ENCODE data around the gene PRM2. TPM values are rescaled to one million over a fixed set of nuclear protein-coding genes. Genes with fewer than 3 reads are reported as not detected.

Gene PRM2
- polyA plus RNA-seq, 1 of the 3 experiments (the other 2 are of a cell fraction): not detected

DNA sequence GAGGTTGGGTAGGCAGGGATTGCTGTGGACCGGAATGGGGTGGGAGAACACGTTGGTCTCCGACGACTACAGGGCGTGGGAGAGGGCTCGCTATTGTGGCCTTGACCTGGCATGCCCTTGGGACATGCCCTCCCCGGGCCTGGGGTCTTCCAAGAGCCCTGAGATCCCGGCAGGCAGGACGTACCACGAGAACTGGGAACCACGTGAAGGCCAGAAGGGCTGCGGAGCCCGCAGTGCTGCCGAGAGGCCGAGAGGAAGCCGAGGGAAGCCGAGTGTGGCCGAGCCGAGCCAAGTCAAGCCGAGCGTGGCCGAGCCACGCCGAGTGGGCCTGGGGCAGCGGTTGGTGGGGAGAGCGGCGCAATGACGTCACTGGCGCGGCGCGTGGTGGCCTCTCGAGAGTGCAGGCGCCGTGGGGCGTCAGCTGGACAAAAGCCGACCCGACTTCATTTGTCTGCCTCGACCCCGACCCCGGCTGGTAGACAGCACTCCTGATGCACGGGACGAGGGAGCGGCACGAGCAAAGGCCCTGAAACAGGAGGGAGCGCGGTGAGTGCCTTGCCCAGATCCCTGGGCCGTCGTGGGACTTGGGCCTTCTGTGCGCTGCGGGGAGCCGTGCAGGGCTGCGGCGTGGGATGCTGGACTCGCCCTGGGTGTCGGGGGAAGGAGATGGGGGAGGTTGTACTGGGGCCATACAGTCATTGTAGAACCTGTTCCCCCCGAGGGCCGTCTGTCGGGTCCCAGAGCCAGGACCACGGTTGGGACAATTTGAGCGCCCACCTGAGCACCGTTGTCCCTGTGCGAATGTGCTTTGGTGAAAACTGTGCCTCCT is 26.8 kb downstream of the PRM2 start:
- DNase-seq: no peak
- H3K36me3 ChIP-seq (replicated peaks in 1 of 2; ENCODE audit: control insufficient read depth in 1 of 2, insufficient read depth in 2 of 2, low read length in 1 of 2): peaks cover 3 to 4% of the 10 kb centered on the region in 2 experiments
- no peak overlapping the region for H3K4me2 ChIP-seq
- POLR2A ChIA-PET: no interaction called here
- no peak for TF ChIP-seq EP300 (IDR thresholded peaks at IDR 0.05; ENCODE audit: borderline replicate concordance in 1 of 2, low read depth in 1 of 2, low read length in 1 of 2)
- no peak for TF ChIP-seq GABPA (IDR thresholded peaks at IDR 0.05; ENCODE audit: low read depth)
- TF ChIP-seq, protein P1, sequence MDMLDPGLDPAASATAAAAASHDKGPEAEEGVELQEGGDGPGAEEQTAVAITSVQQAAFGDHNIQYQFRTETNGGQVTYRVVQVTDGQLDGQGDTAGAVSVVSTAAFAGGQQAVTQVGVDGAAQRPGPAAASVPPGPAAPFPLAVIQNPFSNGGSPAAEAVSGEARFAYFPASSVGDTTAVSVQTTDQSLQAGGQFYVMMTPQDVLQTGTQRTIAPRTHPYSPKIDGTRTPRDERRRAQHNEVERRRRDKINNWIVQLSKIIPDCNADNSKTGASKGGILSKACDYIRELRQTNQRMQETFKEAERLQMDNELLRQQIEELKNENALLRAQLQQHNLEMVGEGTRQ (IDR thresholded peaks at IDR 0.05; ENCODE audit: borderline replicate concordance, low read depth, low read length): no peak
- TF ChIP-seq, protein P2, sequence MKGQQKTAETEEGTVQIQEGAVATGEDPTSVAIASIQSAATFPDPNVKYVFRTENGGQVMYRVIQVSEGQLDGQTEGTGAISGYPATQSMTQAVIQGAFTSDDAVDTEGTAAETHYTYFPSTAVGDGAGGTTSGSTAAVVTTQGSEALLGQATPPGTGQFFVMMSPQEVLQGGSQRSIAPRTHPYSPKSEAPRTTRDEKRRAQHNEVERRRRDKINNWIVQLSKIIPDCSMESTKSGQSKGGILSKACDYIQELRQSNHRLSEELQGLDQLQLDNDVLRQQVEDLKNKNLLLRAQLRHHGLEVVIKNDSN (IDR thresholded peaks at IDR 0.05; ENCODE audit: borderline replicate concordance, low read depth): no peak
- no peak for TF ChIP-seq CHD2 (IDR thresholded peaks at IDR 0.05; ENCODE audit: low read length, partially characterized antibody)
- no peak for TF ChIP-seq RFX5 (IDR thresholded peaks at IDR 0.05; ENCODE audit: low read length)
- no peak for TF ChIP-seq FOXJ3 (CRISPR knock-in tag; IDR thresholded peaks at IDR 0.05)
- TF ChIP-seq GATA2 (CRISPR knock-in tag; IDR thresholded peaks at IDR 0.05): no peak
- no peak for TF ChIP-seq SMC3 (IDR thresholded peaks at IDR 0.05; ENCODE audit: low read depth, low read length)
- no peak for TF ChIP-seq NRF1 (IDR thresholded peaks at IDR 0.05; ENCODE audit: low read depth, low read length)
- TF ChIP-seq, protein P3, sequence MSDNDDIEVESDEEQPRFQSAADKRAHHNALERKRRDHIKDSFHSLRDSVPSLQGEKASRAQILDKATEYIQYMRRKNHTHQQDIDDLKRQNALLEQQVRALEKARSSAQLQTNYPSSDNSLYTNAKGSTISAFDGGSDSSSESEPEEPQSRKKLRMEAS (IDR thresholded peaks at IDR 0.05; ENCODE audit: low read depth): no peak
- TF ChIP-seq RAD21 (IDR thresholded peaks at IDR 0.05; ENCODE audit: low read length): no peak
- H3K4me3 ChIP-seq (ENCODE audit: low read depth in 2 of 2, low read length in 1 of 2): no peak overlapping the region
- no peak overlapping the region for H2AFZ ChIP-seq (ENCODE audit: low read depth)
- no peak overlapping the region for H3K27ac ChIP-seq (ENCODE audit: low read depth in 2 of 2, low read length in 1 of 2)
- H4K20me1 ChIP-seq (ENCODE audit: insufficient read depth): peaks cover 21% of the 10 kb centered on the region
- H3F3A ChIP-seq (replicated peaks; ENCODE audit: insufficient read depth): peaks cover 23% of the 10 kb centered on the region
- H3K9ac ChIP-seq: no peak overlapping the region
- CTCF ChIA-PET: no interaction called here
- no peaks in the 10 kb centered on the region for H3K9me3 ChIP-seq
- H3K4me1 ChIP-seq (ENCODE audit: control insufficient read depth in 1 of 2, insufficient read depth in 2 of 2, low read depth in 1 of 2, low read length in 1 of 2): peaks cover 1 to 9% of the 10 kb centered on the region in 2 experiments; a peak in 3 of 4 replicates
- no peaks in the 10 kb centered on the region for H3K27me3 ChIP-seq (ENCODE audit: insufficient read depth)
- no peaks in the 10 kb centered on the region for H3K9me2 ChIP-seq
- peaks cover 13% of the 10 kb centered on the region for H3K79me2 ChIP-seq (ENCODE audit: insufficient read depth)
- 94% methylated on average over 44 of the region's 63 CpGs for WGBS (ENCODE audit: low lambda C conversion rate)

- 94% methylated on average over 8 of the region's 8 CpGs for WGBS (ENCODE audit: low lambda C conversion rate)
- H2AFZ ChIP-seq (ENCODE audit: low read depth): no peak overlapping the region
- CTCF ChIA-PET: interaction anchor here (0.7 to 1.2 kb wide), 4 partner anchors 30 to 277 kb away, joined by 3 to 4 read pairs (median 3); no protein-coding TSS in a partner anchor
Observed at GRCh38 chr16:11248133-11248532, 28.1 kb downstream of the PRM2 start.

More at GRCh38 chr16:11248133-11248532, 28.1 kb downstream of the PRM2 start:
- Histone ChIP-seq H3K4me3 (ENCODE audit: low read depth in 2 of 2, low read length in 1 of 2) (no peak overlapping the region), H3K79me2 (ENCODE audit: insufficient read depth) (0 out of 2 replicates have a peak, but pooled peaks cover under 1% of the 10 kb centered on the region), H3K27me3 (ENCODE audit: insufficient read depth) (no peaks in the 10 kb centered on the region), H3K9me2 (no peaks in the 10 kb centered on the region), H3K36me3 (replicated peaks in 1 of 2; ENCODE audit: control insufficient read depth in 1 of 2, insufficient read depth in 2 of 2, low read length in 1 of 2) (peaks cover 3 to 4% of the 10 kb centered on the region in 2 experiments), H3K9ac (no peak overlapping the region), H3K4me1 (ENCODE audit: control insufficient read depth in 1 of 2, insufficient read depth in 2 of 2, low read depth in 1 of 2, low read length in 1 of 2) (no peaks in the 10 kb centered on the region), H4K20me1 (ENCODE audit: insufficient read depth) (peaks cover 8% of the 10 kb centered on the region), H3K27ac (ENCODE audit: low read depth in 2 of 2, low read length in 1 of 2) (no peak overlapping the region), H3K9me3 (no peaks in the 10 kb centered on the region), H3F3A (replicated peaks; ENCODE audit: insufficient read depth) (peaks cover 13% of the 10 kb centered on the region), H3K4me2 (no peak overlapping the region)
- POLR2A ChIA-PET: no interaction called here
- TF ChIP-seq RCOR1 (IDR thresholded peaks at IDR 0.05; ENCODE audit: low read length) (no peak), JUND (IDR thresholded peaks at IDR 0.05) (no peak), TCF12 (IDR thresholded peaks at IDR 0.05) (no peak)
- TF ChIP-seq, protein P4, sequence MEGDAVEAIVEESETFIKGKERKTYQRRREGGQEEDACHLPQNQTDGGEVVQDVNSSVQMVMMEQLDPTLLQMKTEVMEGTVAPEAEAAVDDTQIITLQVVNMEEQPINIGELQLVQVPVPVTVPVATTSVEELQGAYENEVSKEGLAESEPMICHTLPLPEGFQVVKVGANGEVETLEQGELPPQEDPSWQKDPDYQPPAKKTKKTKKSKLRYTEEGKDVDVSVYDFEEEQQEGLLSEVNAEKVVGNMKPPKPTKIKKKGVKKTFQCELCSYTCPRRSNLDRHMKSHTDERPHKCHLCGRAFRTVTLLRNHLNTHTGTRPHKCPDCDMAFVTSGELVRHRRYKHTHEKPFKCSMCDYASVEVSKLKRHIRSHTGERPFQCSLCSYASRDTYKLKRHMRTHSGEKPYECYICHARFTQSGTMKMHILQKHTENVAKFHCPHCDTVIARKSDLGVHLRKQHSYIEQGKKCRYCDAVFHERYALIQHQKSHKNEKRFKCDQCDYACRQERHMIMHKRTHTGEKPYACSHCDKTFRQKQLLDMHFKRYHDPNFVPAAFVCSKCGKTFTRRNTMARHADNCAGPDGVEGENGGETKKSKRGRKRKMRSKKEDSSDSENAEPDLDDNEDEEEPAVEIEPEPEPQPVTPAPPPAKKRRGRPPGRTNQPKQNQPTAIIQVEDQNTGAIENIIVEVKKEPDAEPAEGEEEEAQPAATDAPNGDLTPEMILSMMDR (IDR thresholded peaks at IDR 0.05): no peak
- TF ChIP-seq, protein P1 (IDR thresholded peaks at IDR 0.05; ENCODE audit: borderline replicate concordance, low read depth, low read length): no peak
- DNase-seq: no peak

All from SK-N-SH (cell line).